ENCODE data around the gene MLN. TPM values are rescaled to one million over a fixed set of nuclear protein-coding genes. Genes with fewer than 3 reads are reported as not detected.

The MLN gene
- polyA plus RNA-seq, 1 of the 3 experiments (the other 2 are of a cell fraction), result not detected

- Histone ChIP-seq H3K27me3 (ENCODE audit: insufficient read depth) (peaks cover 27% of the 10 kb centered on the region; the same call in 1 of the 2 replicates), H3K79me2 (ENCODE audit: insufficient read depth) (no peaks in the 10 kb centered on the region), H2AFZ (ENCODE audit: low read depth) (no peak overlapping the region), H3K36me3 (replicated peaks in 1 of 2; ENCODE audit: control insufficient read depth in 1 of 2, insufficient read depth in 2 of 2, low read length in 1 of 2) (no peaks in the 10 kb centered on the region), H4K20me1 (ENCODE audit: insufficient read depth) (no peaks in the 10 kb centered on the region), H3F3A (replicated peaks; ENCODE audit: insufficient read depth) (no peaks in the 10 kb centered on the region), H3K4me2 (no peak overlapping the region), H3K9ac (no peak overlapping the region), H3K4me1 (ENCODE audit: control insufficient read depth in 1 of 2, insufficient read depth in 2 of 2, low read depth in 1 of 2, low read length in 1 of 2) (peaks cover 0 to 18% of the 10 kb centered on the region in 2 experiments; a peak in 2 of 4 replicates), H3K27ac (ENCODE audit: low read depth in 2 of 2, low read length in 1 of 2) (no peak overlapping the region), H3K9me3 (no peaks in the 10 kb centered on the region), H3K4me3 (ENCODE audit: low read depth in 2 of 2, low read length in 1 of 2) (no peak overlapping the region), H3K9me2 (no peaks in the 10 kb centered on the region)
- TF ChIP-seq POLR2AphosphoS5 (IDR thresholded peaks at IDR 0.05; ENCODE audit: low read depth, low read length) (no peak), RXRA (IDR thresholded peaks at IDR 0.05; ENCODE audit: borderline replicate concordance, low read depth) (no peak), RCOR1 (IDR thresholded peaks at IDR 0.05; ENCODE audit: low read length) (no peak), MAX (IDR thresholded peaks at IDR 0.05; ENCODE audit: low read depth) (no peak), JUND (IDR thresholded peaks at IDR 0.05) (no peak), FOXJ3 (CRISPR knock-in tag; IDR thresholded peaks at IDR 0.05) (no peak), EZH2phosphoT487 (IDR thresholded peaks at IDR 0.05; ENCODE audit: borderline replicate concordance, low read depth) (no peak), CHD2 (IDR thresholded peaks at IDR 0.05; ENCODE audit: low read length, partially characterized antibody) (no peak), FOSL2 (IDR thresholded peaks at IDR 0.05; ENCODE audit: borderline replicate concordance, low read depth) (no peak)
- POLR2A ChIA-PET, result interaction anchor here (1.2 kb wide), 1 partner anchor 18 kb away, joined by 3 read pairs; the partner anchor contains the start of gene LEMD2
- WGBS (ENCODE audit: low lambda C conversion rate), result 57% methylated on average over 7 of the region's 9 CpGs
- DNase-seq, result no peak
- CTCF ChIA-PET, result interaction anchor here (1.2 to 2.0 kb wide), 5 partner anchors 9 to 248 kb away, joined by 3 to 7 read pairs (median 4); no protein-coding TSS in a partner anchor
Measured at GRCh38 chr6:33806841-33807240, 3.0 kb upstream of the MLN start.

GRCh38 chr6:33802186-33802958, 1.4 kb downstream of the MLN start:
- no peak for TF ChIP-seq JUND (IDR thresholded peaks at IDR 0.05)
- TF ChIP-seq CTCF (IDR thresholded peaks at IDR 0.05), result no peak
- TF ChIP-seq GATA2 (CRISPR knock-in tag; IDR thresholded peaks at IDR 0.05), result no peak
- no peak for TF ChIP-seq ZBTB33 (IDR thresholded peaks at IDR 0.05; ENCODE audit: borderline replicate concordance, low read depth)
- no peak for TF ChIP-seq MEF2A (IDR thresholded peaks at IDR 0.05; ENCODE audit: borderline replicate concordance, low read depth)
- TF ChIP-seq SMC3 (IDR thresholded peaks at IDR 0.05; ENCODE audit: low read depth, low read length), result no peak
- no peak for TF ChIP-seq RXRA (IDR thresholded peaks at IDR 0.05; ENCODE audit: borderline replicate concordance, low read depth)
- no peak for TF ChIP-seq EZH2phosphoT487 (IDR thresholded peaks at IDR 0.05; ENCODE audit: borderline replicate concordance, low read depth)
- TF ChIP-seq GABPA (IDR thresholded peaks at IDR 0.05; ENCODE audit: low read depth), result no peak
- TF ChIP-seq REST (IDR thresholded peaks at IDR 0.05; ENCODE audit: low read depth, low read length), result no peak
- TF ChIP-seq SIN3A (IDR thresholded peaks at IDR 0.05; ENCODE audit: borderline replicate concordance, low read depth, low read length), result no peak
- TF ChIP-seq TCF12 (IDR thresholded peaks at IDR 0.05), result no peak
- no peaks in the 10 kb centered on the region for H3K9me2 ChIP-seq
- H3K4me1 ChIP-seq (ENCODE audit: control insufficient read depth in 1 of 2, insufficient read depth in 2 of 2, low read depth in 1 of 2, low read length in 1 of 2), result peaks cover 0 to 23% of the 10 kb centered on the region in 2 experiments; a peak in 1 of 4 replicates
- no peaks in the 10 kb centered on the region for H3K36me3 ChIP-seq (replicated peaks in 1 of 2; ENCODE audit: control insufficient read depth in 1 of 2, insufficient read depth in 2 of 2, low read length in 1 of 2)
- no peaks in the 10 kb centered on the region for H3K79me2 ChIP-seq (ENCODE audit: insufficient read depth)
- WGBS (ENCODE audit: low lambda C conversion rate), result 71% methylated on average over 11 of the region's 14 CpGs
- no peaks in the 10 kb centered on the region for H4K20me1 ChIP-seq (ENCODE audit: insufficient read depth)
- no peak overlapping the region for H2AFZ ChIP-seq (ENCODE audit: low read depth)
- no peak for DNase-seq
- H3K27ac ChIP-seq (ENCODE audit: low read depth in 2 of 2, low read length in 1 of 2), result no peak overlapping the region
- H3K9ac ChIP-seq, result no peak overlapping the region
- POLR2A ChIA-PET, result no interaction called here
- H3K4me2 ChIP-seq, result no peak overlapping the region
- H3F3A ChIP-seq (replicated peaks; ENCODE audit: insufficient read depth), result no peaks in the 10 kb centered on the region
- peaks cover 3% of the 10 kb centered on the region; the same call in 1 of the 2 replicates for H3K27me3 ChIP-seq (ENCODE audit: insufficient read depth)
- no peak overlapping the region for H3K4me3 ChIP-seq (ENCODE audit: low read depth in 2 of 2, low read length in 1 of 2)
- H3K9me3 ChIP-seq, result no peaks in the 10 kb centered on the region
- CTCF ChIA-PET, result interaction anchor here (0.9 to 1.5 kb wide), 5 partner anchors 24 to 253 kb away, joined by 3 to 6 read pairs (median 4); no protein-coding TSS in a partner anchor

All from SK-N-SH (cell line).